Adrenal gland (tissue), 5 donors: ENCODE results near the gene FAS.

Source experiments
- CTCF ChIP-seq, 6 experiments: fragments of 450-650 bp in 4 of 6; fragments of 200-600 bp in 2 of 6; sonication (generic) in 1 of 6; IDR thresholded peaks; 1 replicate in 5 of 6; 2 replicates in 1 of 6; pipeline versions ENCODE4 v1.5.1 to v1.8.0; 2016 to 2021; ENCODE audit warnings: antibody characterized with exemption in 6 of 6, mild to moderate bottlenecking in 2 of 6, moderate library complexity in 1 of 6
- POLR2A ChIP-seq, 2 donors: fragments of 450-650 bp; IDR thresholded peaks; one replicate each; pipeline ENCODE4 v1.6.1; 2017; ENCODE audit warnings: antibody characterized with exemption in 2 of 2, mild to moderate bottlenecking in 2 of 2, moderate library complexity in 1 of 2
- donor health status: DM: no; HTN: no; CAD: no.

DNA sequence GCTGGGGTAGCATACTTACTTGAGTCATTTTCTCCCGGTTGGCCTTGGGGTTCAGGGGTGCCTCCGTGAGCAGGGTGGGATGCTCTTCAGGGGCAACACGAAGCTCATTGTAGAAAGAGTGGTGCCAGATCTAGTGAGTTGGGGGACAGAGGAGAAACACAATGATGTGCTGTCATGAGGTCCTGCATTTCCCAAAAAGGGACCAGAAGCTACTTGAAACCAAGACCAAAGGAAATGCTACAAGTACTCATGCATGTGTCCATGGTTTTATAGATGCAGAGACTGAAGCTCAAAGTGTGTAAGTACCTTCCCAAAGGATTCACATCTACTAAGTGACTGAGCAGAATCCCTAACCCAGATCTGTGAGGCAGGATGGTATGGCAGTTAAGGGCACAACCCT lies 46.8 kb upstream of the FAS start:
- no peak for TF ChIP-seq CTCF (IDR thresholded peaks at IDR 0.05)
- no peak for TF ChIP-seq POLR2A (IDR thresholded peaks at IDR 0.05)
